Activated CD4-positive, alpha-beta T cell treated with anti-CD3 and anti-CD28 coated beads, Interleukin-2, amount 10 ng/mL, durations not matched to agents 7 days and 5 days (primary cell): ENCODE results near the gene FAN1. TPM values are rescaled to one million over a fixed set of nuclear protein-coding genes. Genes with fewer than 3 reads are reported as not detected.

Experiments
- CTCF ChIA-PET: fragments of 350-600 bp; sonication (Branson Sonifier 250); formaldehyde crosslinking; loops from one replicate; lab custom pipeline; 2021; ENCODE audit warnings: antibody characterized with exemption; lab: Charles Lee
- POLR2A ChIA-PET: fragments of 350-600 bp; sonication (Branson Sonifier 250); formaldehyde crosslinking; loops from one replicate; lab custom pipeline; 2021; ENCODE audit warnings: antibody characterized with exemption; lab: Charles Lee
- DNase-seq: peaks from one replicate; pipeline ENCODE4 v3.0.0-alpha.2; 2020
- H3K27ac Mint-ChIP-seq: one replicate; pipeline ENCODE4 v1.8.0; 2021; ENCODE audit warnings: mild to moderate bottlenecking, moderate library complexity, mixed read lengths
- H3K27me3 Mint-ChIP-seq: one replicate; pipeline ENCODE4 v1.8.0; 2021; ENCODE audit warnings: mixed read lengths
- H3K36me3 Mint-ChIP-seq: one replicate; pipeline ENCODE4 v1.8.0; 2021; ENCODE audit warnings: low read depth, mixed read lengths
- H3K4me1 Mint-ChIP-seq: one replicate; pipeline ENCODE4 v1.8.0; 2021; ENCODE audit warnings: mixed read lengths
- H3K4me3 Mint-ChIP-seq: one replicate; pipeline ENCODE4 v1.8.0; 2021; ENCODE audit warnings: mild to moderate bottlenecking, moderate library complexity, mixed read lengths
- H3K9me3 Mint-ChIP-seq: one replicate; pipeline ENCODE4 v1.8.0; 2021; ENCODE audit warnings: mixed read lengths
- total RNA-seq, 2 experiments: library from RNA; stranded (reverse); gene quantifications; one replicate each; pipeline ENCODE4 v1.2.3, GENCODE V29; 2021

FAN1 gene
- total RNA-seq, 2 experiments from 2014 or later: 14.8 to 15.8 TPM

DNA sequence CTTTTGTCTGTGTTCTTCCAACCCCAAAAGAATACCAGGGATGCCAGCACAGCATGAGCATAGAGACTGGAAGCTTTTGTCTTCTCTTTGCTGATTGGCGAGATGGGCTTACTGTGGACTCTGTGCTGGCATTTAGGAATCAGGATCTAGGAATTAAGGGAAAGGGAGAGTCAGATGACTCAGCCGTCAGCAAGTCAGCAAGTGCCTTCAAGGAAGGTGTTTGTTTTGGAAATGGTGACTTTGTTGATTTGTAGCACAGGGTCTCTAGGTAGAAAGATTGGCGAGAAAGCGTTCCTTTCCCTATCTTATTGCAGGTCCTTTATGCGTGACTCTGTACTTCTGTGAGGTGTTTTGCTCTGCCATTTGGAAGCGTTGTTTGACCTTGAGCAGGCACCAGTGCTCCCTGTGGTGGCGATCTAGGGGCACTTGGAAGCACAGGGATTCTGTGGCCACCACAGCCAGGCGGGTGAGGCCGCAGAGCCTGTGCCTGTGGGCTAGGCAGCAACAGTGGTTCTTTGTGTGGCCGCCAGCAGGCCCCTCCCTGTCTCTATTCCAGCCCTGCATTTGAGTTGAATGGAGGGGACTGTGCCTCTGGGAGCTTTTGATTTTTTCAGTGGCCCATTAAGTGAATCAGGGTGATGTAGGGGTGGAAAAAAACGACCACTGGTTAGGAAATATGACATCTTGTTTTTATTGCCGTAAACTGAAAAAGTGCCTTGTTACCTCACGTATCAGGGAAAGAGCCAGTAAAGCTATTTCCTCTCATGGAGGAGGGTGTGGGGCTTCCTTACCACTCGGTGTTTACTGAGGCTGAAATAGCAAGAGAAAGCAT is 19.0 kb downstream of the FAN1 start:
- Mint-ChIP-seq H3K4me1 (no peaks in the 10 kb centered on the region), H3K4me3 (no peak overlapping the region)
- no peak for DNase-seq

DNA sequence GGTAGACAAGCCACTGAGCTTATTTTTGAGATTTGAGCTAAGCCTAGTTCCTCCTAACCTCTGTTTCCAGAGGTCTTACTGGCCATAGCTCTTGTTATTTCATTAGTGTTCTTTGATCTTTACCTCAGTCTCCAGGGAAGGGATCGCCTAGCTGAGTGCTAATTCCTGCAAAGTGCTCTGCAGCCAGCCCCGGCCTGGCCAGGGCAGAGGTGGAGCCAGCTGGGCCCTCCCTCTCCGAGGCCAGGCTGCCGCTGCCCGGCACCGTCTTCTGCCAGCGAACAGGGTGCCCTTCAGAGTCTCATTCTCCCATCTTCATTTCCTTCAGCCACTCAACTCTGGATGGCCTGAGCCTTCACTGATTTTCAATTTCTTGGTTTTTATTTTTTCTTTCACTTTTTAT is 19.7 kb downstream of the FAN1 start:
- Mint-ChIP-seq H3K27me3 (no peaks in the 10 kb centered on the region), H3K9me3 (no peaks in the 10 kb centered on the region), H3K27ac (no peak overlapping the region), H3K36me3 (peaks cover 12% of the 10 kb centered on the region), H3K4me3 (no peak overlapping the region), H3K4me1 (no peaks in the 10 kb centered on the region)
- CTCF ChIA-PET: no interaction called here
- POLR2A ChIA-PET: no interaction called here
- DNase-seq: no peak

More for the DNA sequence above, 19.0 kb downstream of the FAN1 start:
- H3K27ac Mint-ChIP-seq: no peak overlapping the region
- ChIA-PET POLR2A (interaction anchor here (0.7 kb wide), 1 partner anchor 197 kb away, joined by 4 read pairs; no protein-coding TSS in a partner anchor), CTCF (no interaction called here)
- H3K9me3 Mint-ChIP-seq: no peaks in the 10 kb centered on the region
- no peaks in the 10 kb centered on the region for H3K27me3 Mint-ChIP-seq
- peaks cover 17% of the 10 kb centered on the region for H3K36me3 Mint-ChIP-seq

DNA sequence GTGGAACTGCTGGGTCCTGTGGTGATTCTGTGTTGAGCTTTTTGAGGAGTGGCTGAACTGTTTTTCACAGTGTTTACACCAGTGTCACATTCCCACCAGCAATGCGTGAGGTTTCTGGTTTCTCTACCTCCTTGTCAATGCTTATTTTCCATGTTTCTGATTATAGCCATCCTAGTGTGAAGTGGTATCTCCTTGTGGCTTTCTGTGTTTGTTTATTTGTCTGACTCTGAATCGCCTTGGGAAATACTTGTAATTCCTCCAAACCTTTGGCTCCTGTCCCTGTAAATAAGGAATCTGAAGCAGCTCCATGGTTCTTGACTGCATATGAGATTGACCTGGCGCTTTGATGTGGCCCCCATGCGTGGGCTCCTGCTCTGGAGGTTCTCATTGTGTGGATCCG is 20.6 kb downstream of the FAN1 start:
- Mint-ChIP-seq H3K4me3 (no peak overlapping the region), H3K36me3 (peaks cover 14% of the 10 kb centered on the region), H3K9me3 (no peaks in the 10 kb centered on the region), H3K27ac (no peak overlapping the region), H3K27me3 (no peaks in the 10 kb centered on the region), H3K4me1 (no peaks in the 10 kb centered on the region)
- POLR2A ChIA-PET: no interaction called here
- no peak for DNase-seq
- CTCF ChIA-PET: no interaction called here

DNA sequence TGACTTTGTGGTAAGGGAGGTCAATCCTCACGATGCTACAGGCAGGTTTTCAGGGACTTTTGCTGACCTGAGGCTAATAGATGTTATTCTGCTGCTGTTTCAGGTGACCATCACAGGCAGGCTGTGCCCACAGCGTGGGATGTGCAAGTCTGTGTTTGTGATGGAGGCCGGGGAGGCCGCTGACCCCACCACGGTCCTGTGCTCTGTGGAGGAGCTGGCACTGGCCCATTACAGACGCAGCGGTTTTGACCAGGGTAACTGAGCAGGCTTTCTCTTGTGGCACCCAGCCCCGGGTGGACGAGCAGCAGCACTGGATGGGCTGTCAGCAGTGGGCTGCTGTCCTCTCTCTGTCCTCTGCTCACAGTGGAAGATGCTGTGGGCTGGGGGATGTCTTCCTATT is 22.0 kb downstream of the FAN1 start:
- peaks cover 16% of the 10 kb centered on the region for H3K36me3 Mint-ChIP-seq
- H3K27ac Mint-ChIP-seq: no peak overlapping the region
- DNase-seq: no peak
- no peaks in the 10 kb centered on the region for H3K27me3 Mint-ChIP-seq
- POLR2A ChIA-PET: no interaction called here
- CTCF ChIA-PET: no interaction called here
- no peaks in the 10 kb centered on the region for H3K9me3 Mint-ChIP-seq
- H3K4me3 Mint-ChIP-seq: no peak overlapping the region
- no peaks in the 10 kb centered on the region for H3K4me1 Mint-ChIP-seq

DNA sequence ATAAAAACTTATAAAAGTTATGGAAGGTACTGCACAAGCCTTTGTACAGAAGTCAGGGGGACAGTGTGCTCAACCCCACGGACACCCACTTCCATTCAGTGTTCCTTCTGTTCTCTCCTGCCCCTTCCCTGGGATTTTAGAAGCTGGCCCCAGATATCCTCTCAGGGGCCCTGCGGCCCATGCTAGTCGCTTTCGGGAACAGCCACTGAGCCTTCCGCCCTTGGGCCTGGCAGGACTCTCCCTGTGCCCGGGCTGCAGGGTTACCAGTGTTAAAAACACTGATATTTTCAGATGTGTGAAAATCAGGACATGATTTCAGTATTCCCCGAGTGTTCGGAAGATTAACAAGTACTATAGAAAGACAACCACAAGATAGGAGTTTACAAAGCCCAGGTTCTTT is 22.4 kb downstream of the FAN1 start:
- ChIA-PET CTCF (no interaction called here), POLR2A (no interaction called here)
- no peak for DNase-seq
- H3K4me1 Mint-ChIP-seq: no peaks in the 10 kb centered on the region
- H3K36me3 Mint-ChIP-seq: peaks cover 21% of the 10 kb centered on the region
- no peaks in the 10 kb centered on the region for H3K9me3 Mint-ChIP-seq
- no peak overlapping the region for H3K27ac Mint-ChIP-seq
- no peak overlapping the region for H3K4me3 Mint-ChIP-seq
- no peaks in the 10 kb centered on the region for H3K27me3 Mint-ChIP-seq

DNA sequence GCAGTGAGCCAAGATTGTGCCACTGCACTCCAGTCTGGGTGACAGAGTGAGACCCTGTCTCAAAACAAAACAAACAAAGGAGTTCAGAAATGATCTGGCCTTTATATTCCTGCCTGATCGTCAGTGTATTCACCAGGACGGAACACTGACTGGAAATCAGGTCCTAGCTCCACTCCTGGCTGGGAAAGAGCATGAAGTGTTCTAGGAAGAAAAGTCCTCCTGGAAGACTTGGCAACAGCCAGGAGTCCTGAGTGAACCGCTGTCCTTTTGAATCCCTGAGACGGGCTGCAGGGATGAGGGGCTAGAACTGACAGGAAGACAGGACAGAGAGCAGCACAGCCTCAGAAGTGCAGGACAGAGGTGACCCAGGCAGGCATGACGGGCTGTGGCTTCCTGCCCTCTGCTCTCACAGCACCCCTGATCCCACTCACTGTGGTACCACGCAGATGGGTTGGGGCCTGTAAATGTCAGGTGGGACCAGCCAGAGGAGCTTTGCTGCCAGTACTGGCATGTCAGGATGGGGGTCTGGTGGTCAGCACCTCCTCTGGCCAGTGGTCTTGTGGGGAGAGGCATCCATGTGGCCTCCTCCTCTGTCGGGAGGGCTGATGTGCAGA is 23.5 kb downstream of the FAN1 start:
- H3K27me3 Mint-ChIP-seq: no peaks in the 10 kb centered on the region
- ChIA-PET CTCF (no interaction called here), POLR2A (no interaction called here)
- H3K36me3 Mint-ChIP-seq: peaks cover 26% of the 10 kb centered on the region
- peaks cover under 1% of the 10 kb centered on the region for H3K4me1 Mint-ChIP-seq
- no peak overlapping the region for H3K27ac Mint-ChIP-seq
- H3K9me3 Mint-ChIP-seq: no peaks in the 10 kb centered on the region
- DNase-seq: no peak
- H3K4me3 Mint-ChIP-seq: no peak overlapping the region

DNA sequence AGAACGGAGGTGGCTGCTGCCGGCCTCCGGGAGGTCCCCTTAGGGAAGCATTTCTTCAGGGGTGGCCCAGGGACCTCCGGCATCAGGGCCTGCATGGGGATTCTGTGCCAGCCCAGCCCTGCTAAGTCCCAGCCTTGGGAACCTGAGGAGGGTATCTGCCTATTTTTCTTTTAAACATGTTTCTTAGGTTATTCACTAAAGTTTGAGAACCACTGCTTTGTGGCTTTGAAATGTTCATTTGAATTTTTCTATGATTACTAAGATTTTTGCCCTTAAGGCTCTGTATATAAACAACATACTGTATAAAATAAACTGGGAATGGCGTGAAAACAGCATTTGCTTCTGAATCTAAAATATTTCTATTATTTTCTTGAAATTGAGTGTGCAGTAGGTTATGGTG is 24.4 kb downstream of the FAN1 start:
- Mint-ChIP-seq H3K36me3 (peaks cover 27% of the 10 kb centered on the region), H3K27me3 (no peaks in the 10 kb centered on the region), H3K27ac (no peak overlapping the region), H3K9me3 (no peaks in the 10 kb centered on the region), H3K4me1 (peaks cover 4% of the 10 kb centered on the region), H3K4me3 (no peak overlapping the region)
- CTCF ChIA-PET: no interaction called here
- POLR2A ChIA-PET: no interaction called here
- DNase-seq: no peak

DNA sequence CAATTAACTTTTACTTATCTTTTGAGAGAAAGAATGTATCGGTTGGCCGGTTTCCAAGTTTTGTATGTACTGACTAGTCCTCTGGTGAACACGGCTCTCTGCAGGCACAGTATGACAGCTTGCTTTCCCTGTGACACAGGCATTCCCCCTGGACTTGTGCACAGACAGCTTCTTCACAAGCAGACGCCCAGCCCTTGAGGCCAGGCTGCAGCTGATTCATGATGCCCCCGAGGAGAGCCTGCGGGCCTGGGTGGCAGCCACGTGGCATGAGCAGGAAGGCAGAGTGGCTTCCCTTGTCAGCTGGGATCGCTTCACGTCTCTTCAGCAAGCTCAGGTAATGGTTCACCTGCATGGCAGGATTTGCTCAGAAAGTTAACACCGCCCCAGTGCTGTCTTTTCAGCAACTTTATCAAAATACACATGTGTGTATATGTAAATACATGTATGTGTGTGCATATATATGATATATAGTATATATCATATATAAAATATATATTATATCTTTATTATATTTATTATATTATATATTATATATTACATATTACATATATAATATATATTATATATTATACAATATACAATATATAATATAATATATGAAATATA is 25.5 kb downstream of the FAN1 start:
- Mint-ChIP-seq H3K4me1 (peaks cover 10% of the 10 kb centered on the region), H3K27me3 (no peaks in the 10 kb centered on the region), H3K4me3 (no peak overlapping the region), H3K36me3 (peaks cover 34% of the 10 kb centered on the region), H3K9me3 (no peaks in the 10 kb centered on the region), H3K27ac (no peak overlapping the region)
- ChIA-PET POLR2A (no interaction called here), CTCF (interaction anchor here (0.6 kb wide), 1 partner anchor 8 kb away, joined by 3 read pairs; no protein-coding TSS in a partner anchor)
- DNase-seq: no peak

DNA sequence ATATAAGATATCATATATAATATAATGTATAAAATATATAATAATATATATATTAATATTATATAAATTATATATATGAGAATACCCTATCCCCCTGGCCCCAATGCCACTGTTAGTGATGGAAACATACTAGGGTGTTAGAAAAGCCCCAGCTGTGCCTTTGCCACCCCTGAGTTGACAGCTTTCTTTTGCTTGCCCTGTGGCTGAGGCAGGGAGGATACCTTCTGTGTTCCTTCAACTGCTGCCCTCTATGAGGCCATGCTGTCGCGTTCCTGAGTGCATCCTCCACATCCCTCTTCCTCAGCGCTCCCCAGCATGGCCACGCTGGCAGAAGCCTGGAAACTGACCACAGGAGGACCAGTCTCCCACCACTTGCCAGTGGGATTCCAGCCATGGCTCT is 26.3 kb downstream of the FAN1 start:
- ChIA-PET CTCF (no interaction called here), POLR2A (no interaction called here)
- Mint-ChIP-seq H3K27ac (no peak overlapping the region), H3K27me3 (no peaks in the 10 kb centered on the region), H3K36me3 (peaks cover 38% of the 10 kb centered on the region), H3K9me3 (no peaks in the 10 kb centered on the region), H3K4me1 (peaks cover 10% of the 10 kb centered on the region), H3K4me3 (no peak overlapping the region)
- DNase-seq: no peak

DNA sequence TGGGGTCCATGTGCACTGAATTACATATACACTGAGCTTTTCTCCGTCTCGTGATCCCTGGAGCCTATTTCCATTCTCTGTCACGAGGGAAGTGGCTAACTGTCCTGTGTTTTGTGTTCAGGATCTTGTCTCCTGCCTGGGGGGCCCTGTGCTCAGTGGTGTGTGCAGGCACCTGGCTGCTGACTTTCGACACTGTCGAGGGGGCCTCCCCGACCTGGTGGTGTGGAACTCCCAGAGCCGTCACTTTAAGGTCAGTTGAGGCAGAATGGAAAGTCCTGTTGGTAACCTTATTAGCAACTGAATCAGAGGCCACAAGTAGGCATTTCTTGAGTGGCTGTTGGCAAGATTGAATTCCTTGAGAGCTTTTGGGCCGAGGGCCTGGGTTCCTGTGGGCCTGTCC is 26.7 kb downstream of the FAN1 start:
- POLR2A ChIA-PET: interaction anchor here (0.5 kb wide), 1 partner anchor 84 kb away, joined by 3 read pairs; no protein-coding TSS in a partner anchor
- Mint-ChIP-seq H3K27ac (no peak overlapping the region), H3K36me3 (peaks cover 38% of the 10 kb centered on the region), H3K4me3 (no peak overlapping the region), H3K9me3 (no peaks in the 10 kb centered on the region), H3K27me3 (no peaks in the 10 kb centered on the region), H3K4me1 (peaks cover 10% of the 10 kb centered on the region)
- CTCF ChIA-PET: no interaction called here
- DNase-seq: no peak

DNA sequence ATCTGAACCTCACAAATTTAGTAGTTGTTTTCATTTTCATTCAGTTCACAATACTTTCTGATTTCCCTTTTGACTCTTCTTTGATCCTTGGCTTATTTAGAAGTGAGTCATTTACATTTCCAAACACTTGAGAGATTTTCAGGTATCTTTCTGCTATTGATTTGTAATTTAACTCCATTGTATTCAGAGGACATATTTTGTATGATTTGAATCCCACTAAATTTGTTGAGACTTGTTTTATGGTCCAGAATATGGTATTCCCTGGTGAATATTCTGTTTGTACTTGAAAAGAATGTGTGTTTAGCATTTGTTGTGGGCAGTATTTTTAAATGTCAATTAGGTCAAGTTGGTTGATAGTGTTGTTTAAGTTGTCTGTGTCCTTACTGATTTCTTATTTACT is 29.6 kb downstream of the FAN1 start:
- Mint-ChIP-seq H3K4me3 (no peak overlapping the region), H3K36me3 (peaks cover 52% of the 10 kb centered on the region), H3K9me3 (no peaks in the 10 kb centered on the region), H3K27ac (no peak overlapping the region), H3K27me3 (no peaks in the 10 kb centered on the region), H3K4me1 (peaks cover 10% of the 10 kb centered on the region)
- no peak for DNase-seq
- ChIA-PET POLR2A (no interaction called here), CTCF (no interaction called here)

DNA sequence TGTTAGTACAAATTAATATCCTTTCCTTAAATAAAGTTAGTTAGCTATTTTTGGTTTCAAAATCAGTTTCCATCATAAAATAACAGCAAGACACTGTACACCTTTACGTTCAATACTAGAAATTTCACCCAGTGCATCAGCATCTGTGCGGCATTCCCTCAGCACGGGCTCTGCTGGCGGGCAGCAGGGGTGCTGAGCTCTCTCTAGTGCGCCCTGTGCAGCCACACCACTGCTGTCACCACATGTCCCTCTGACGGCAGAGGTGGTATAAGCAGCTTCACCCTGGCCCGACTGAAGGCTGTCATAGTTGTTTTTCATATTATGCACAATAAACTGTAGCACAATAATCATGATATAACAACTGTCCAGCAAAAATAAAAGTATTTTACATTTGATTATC is 35.4 kb downstream of the FAN1 start:
- no peaks in the 10 kb centered on the region for H3K9me3 Mint-ChIP-seq
- no peak for DNase-seq
- H3K27me3 Mint-ChIP-seq: no peaks in the 10 kb centered on the region
- H3K36me3 Mint-ChIP-seq: peaks cover 50% of the 10 kb centered on the region
- no peak overlapping the region for H3K4me3 Mint-ChIP-seq
- ChIA-PET POLR2A (no interaction called here), CTCF (interaction anchor here (0.9 kb wide), 1 partner anchor 162 kb away, joined by 3 read pairs; the partner anchor contains the start of gene TRPM1)
- no peak overlapping the region for H3K27ac Mint-ChIP-seq
- H3K4me1 Mint-ChIP-seq: peaks cover under 1% of the 10 kb centered on the region

DNA sequence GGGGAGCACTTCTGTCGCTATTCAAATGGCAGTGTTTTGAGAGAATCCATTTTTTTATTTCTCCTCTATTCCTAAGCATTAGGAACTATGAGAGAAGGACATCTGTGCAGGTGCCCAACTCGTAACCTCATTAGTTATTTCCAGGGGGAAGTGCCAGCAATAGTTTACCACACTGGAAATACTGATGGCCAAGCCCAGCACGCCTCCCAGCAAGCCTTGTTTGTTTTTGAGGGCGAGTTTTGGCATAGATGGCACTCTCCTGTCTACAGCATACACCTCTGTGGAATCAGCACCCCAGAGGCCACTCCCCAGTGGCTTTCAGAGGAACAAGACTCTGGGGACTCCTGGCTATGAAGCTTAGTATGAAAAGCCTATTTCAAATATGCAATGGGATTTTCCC is 36.6 kb downstream of the FAN1 start:
- Mint-ChIP-seq H3K27me3 (no peaks in the 10 kb centered on the region), H3K4me1 (no peaks in the 10 kb centered on the region), H3K36me3 (peaks cover 53% of the 10 kb centered on the region), H3K4me3 (no peak overlapping the region), H3K27ac (no peak overlapping the region), H3K9me3 (no peaks in the 10 kb centered on the region)
- no peak for DNase-seq
- CTCF ChIA-PET: no interaction called here
- POLR2A ChIA-PET: no interaction called here
